ENCODE results near the gene LPP.
A peak's percentile ranks its signal among the peaks of the same experiment; 100 is the strongest.

LPP gene

GRCh38 chr3:188489639-188490405 is 335.9 kb downstream of the LPP start:
- no peak for DNase-seq

DNA sequence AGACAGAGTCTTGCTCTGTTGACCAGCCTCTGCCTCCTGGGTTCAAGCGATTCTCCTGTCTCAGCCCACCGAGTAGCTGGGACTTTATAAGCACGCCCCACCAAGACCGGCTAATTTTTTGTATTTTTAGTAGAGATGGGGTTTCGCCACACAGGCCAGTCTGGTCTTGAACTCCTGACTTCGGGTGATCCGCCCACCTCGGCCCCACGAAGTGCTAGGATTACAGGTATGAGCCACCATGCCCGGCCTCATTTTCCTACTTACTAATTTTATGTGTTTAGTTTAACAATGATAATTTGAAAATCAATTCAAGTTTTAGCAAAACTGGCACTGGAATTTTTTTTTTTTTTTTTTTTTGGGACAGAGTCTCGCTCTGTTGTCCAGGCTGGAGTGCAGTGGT is 336.5 kb downstream of the LPP start:
- DNase-seq = no peak

DNA sequence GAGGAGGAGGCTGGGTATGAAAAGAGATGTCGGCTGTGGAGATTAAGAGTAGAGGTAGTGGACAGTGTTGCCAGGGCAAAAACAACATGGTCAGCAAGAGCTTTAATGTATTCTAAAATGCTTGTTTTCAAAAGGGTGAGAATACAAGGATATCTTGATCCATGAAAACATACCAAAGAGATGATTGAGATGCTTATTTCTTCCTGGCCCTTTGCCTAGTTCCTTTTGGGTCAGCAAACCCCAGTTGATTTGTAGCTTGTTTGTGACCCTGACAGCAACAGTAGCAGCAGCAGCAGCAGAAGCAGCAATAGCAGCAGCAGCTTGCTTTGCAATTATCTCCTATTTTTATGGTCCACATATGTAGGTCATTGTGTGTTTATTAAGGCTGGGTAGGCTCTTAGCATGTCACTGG is 337.3 kb downstream of the LPP start:
- no peak for DNase-seq

GRCh38 chr3:188496390-188496789 is 342.4 kb downstream of the LPP start:
- no peak for DNase-seq

DNA sequence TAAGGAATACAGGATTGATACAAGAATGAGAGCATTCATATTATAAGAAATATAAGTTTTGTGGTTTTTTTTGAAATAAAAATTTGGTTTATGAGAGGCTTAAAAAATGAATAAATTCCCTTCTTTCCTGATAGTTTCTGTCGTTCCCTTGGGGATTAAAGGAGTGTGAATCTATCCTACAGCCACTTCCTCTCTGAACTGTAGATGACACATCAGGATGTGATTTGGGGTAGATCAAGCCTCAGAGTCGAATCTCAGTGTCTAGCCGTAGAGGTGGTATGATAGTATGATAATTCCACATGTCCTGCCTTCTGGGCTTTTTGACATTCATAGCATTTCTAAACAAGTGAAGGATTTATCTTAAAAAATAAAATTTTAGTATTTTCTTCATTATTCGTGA is 343.1 kb downstream of the LPP start:
- no peak for DNase-seq

GRCh38 chr3:188503647-188504046 is 349.7 kb downstream of the LPP start:
- DNase-seq = no peak

GRCh38 chr3:188505151-188505550 is 351.2 kb downstream of the LPP start:
- DNase-seq = no peak

DNA sequence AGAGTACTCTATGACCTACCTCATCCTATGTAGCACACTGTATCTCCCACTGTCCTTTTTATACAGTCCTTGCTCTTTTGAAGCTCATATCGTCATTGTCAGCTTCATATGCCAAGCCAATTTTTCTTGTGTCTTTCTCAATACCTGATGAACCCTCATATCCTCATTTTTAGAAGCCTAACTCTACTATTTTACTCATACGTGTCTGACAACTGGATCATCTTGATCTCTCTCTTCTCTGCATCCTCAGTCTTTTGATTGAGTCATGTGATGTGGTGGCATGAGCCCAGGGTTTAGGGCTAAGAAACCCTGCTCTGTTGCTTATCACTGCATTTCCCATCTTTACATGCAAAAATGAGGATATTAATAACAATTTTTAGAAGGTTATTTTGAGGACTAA is 352.0 kb downstream of the LPP start:
- DNase-seq = no peak

- DNase-seq = no peak
Observed at GRCh38 chr3:188506446-188506845, 352.5 kb downstream of the LPP start.

DNA sequence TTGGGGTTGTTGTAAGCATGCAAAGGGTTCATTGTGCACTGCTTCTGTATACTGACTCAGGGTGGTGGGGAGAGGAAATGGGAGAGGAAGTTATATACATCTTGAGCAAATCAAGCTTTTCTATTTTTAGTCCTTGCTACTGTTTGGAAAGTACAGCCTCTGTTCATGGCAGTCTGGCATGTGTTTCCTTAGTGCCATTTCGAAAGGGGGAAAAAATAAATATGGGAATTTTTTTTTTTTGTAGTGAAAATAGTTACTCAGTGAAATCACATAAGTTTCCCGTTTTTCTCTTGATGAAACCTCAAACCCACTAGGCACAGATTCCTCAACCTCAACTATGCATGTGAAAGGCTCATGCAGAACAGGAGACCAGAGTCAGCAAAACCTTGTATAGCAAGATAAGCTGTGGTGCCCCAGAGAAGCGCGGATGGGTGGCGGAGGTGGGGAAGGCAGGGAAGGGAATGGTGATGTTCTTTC is 353.3 kb downstream of the LPP start:
- no peak for DNase-seq

- DNase-seq = no peak
Observed at GRCh38 chr3:188508454-188508853, 354.5 kb downstream of the LPP start.

DNA sequence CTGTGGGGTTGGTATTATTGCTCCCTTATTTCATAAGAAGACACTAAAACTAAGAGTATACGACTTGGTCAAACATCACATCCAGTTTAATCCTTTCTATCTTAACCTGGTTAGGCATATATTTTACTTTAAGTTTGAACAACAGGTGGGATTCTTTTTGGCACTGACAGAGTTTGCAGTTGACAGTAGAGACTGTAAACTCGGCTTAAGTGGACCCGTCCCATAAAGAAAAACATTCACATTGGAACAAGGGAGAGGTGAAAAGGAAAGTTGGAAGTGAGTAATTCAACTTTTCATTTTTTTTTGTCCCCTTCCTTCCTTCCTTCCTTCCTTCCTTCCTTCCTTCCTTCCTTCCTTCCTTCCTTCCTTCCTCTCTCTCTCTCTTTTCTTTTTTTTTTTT is 355.4 kb downstream of the LPP start:
- no peak for DNase-seq

- no peak for DNase-seq
Observed at GRCh38 chr3:188510366-188510765, 356.4 kb downstream of the LPP start.

- DNase-seq = no peak
Observed at GRCh38 chr3:188513662-188514328, 359.8 kb downstream of the LPP start.

GRCh38 chr3:188516515-188516914 is 362.6 kb downstream of the LPP start:
- DNase-seq = peak; percentile 59

DNA sequence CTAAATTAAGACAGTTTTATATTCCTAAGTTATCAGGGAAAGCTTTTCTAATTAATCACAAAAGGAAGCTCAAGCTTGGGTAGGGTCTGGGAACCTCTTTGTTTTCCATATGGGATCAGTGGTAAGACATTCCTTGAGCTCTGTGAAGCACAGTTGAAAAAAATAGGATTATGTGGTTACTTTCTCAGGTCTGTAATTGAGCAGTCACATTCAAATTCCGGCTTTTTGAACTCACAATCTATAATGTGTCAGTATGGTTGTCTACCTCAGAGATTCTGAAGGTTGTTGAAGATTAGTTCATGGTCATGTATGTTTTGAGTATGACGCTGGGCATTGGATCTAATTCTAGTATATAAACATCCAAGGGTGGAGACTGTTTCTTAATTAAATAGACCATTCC is 364.5 kb downstream of the LPP start:
- DNase-seq = no peak

GRCh38 chr3:188518835-188519452 is 365.0 kb downstream of the LPP start:
- DNase-seq = no peak

- no peak for DNase-seq
Observed at GRCh38 chr3:188520466-188520865, 366.5 kb downstream of the LPP start.

DNA sequence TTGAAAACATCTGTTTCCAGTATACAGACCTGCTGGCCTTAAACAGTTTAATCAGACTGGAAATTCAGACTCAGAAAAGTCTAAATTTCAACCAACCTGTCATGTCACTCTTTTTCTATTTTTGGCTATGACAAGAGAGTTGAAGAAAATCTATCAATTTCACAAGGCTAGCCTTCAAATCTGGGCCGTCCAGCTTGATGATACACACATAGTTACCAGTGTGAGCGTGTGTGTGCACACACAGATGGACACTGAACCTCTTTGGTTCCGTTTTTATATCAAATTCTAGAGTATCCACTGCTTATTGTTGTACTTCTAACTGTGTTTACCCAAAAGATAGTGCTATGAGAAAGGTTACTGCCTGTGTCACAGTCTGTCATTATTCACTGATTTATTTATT is 368.2 kb downstream of the LPP start:
- DNase-seq = no peak

GRCh38 chr3:188523291-188523690 is 369.3 kb downstream of the LPP start:
- DNase-seq = no peak

DNA sequence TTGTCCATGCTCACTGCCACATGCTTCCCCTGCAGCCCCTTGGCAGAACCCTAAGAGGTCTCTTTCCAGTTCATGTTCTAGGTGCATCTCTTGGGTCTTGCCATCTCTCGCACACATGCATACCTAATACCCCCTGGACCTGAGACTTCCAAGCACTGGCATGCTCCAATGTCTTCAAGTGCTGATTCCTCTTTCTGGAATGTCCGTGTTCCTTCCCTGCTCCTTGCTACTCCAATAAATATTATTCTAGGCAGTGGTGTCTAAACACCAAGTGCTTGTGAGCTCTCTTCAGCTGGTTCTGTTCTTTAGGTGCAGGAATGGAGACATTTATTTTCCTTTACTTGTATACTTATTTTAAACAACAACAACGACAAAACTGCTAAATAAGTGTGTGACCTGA is 370.1 kb downstream of the LPP start:
- DNase-seq = no peak

GRCh38 chr3:188526057-188526456 is 372.1 kb downstream of the LPP start:
- DNase-seq = no peak

DNA sequence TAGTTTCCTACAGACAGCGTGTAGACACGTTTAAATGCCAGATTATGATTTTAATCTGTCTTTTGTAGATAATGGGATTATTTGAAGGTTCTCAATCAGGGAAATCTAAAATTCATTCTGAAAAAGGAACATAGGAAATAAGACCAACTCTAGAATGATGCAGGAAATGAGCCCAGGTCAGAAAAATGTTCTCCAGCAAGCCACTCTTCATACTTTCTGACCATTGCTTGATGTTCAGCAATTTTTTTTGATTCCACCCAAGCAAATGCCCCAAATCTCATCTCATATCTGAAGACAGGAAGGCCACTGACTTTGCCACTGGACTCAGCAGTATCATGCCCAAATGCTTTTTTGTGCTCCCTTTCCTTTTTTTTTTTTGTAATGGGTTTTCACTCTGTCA is 373.4 kb downstream of the LPP start:
- DNase-seq = no peak

DNA sequence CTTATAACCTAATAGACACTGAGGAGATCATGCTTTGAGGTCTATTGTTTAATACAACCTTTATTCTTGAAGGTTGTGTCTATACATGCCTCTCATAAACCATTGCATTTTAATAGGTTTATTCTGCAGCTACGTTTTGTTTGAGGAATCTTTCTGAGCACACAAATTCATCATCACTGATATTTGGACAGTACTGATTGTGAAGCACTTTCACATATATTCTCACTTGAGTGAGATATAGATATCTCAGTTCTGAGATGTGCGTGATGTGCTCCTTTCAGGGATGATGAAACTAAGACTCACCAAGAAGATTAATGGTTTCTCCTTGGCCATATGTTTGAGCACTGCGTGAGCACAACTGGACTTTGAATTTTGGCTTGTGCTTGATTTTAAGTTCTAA is 374.4 kb downstream of the LPP start:
- DNase-seq = no peak
